ENCODE measurements around the gene MYCBPAP. TPM values are rescaled to one million over a fixed set of nuclear protein-coding genes. Genes with fewer than 3 reads are reported as not detected.

Gene MYCBPAP
- total RNA-seq, 4 donors from 2014 or later: 0.38 TPM; not detected in 3

DNA sequence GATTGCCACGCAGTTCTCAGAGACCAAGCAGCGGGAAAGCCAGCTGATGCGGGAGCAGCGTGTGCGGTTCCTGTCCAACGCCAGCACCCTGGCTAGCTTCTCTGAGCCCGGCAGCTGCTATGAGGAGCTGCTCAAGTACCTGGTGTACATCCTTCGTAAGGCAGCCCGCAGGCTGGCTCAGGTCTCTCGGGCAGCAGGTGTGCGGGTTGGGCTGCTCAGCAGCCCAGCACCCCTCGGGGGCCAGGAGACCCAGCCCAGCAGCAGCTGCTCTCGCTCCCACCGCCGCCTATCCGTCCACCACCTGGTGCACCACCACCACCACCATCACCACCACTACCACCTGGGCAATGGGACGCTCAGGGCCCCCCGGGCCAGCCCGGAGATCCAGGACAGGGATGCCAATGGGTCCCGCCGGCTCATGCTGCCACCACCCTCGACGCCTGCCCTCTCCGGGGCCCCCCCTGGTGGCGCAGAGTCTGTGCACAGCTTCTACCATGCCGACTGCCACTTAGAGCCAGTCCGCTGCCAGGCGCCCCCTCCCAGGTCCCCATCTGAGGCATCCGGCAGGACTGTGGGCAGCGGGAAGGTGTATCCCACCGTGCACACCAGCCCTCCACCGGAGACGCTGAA lies 67.5 kb downstream of the MYCBPAP start:
- Histone ChIP-seq H3K27me3 (peaks cover 0 to 34% (median 0%) of the 10 kb centered on the region in 4 donors), H3K9me3 (no peaks in the 10 kb centered on the region), H3K4me1 (no peaks in the 10 kb centered on the region), H3K27ac (no peak overlapping the region), H3K4me3 (no peak overlapping the region), H3K36me3 (no peaks in the 10 kb centered on the region)
- no peak for DNase-seq
- TF ChIP-seq, protein P1, sequence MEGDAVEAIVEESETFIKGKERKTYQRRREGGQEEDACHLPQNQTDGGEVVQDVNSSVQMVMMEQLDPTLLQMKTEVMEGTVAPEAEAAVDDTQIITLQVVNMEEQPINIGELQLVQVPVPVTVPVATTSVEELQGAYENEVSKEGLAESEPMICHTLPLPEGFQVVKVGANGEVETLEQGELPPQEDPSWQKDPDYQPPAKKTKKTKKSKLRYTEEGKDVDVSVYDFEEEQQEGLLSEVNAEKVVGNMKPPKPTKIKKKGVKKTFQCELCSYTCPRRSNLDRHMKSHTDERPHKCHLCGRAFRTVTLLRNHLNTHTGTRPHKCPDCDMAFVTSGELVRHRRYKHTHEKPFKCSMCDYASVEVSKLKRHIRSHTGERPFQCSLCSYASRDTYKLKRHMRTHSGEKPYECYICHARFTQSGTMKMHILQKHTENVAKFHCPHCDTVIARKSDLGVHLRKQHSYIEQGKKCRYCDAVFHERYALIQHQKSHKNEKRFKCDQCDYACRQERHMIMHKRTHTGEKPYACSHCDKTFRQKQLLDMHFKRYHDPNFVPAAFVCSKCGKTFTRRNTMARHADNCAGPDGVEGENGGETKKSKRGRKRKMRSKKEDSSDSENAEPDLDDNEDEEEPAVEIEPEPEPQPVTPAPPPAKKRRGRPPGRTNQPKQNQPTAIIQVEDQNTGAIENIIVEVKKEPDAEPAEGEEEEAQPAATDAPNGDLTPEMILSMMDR (IDR thresholded peaks at IDR 0.05): no peak
- TF ChIP-seq POLR2A (IDR thresholded peaks at IDR 0.05): no peak
- 69 to 74% methylated on average over 4 to 7 of the region's 33 CpGs for WGBS, 2 donors
- intact Hi-C loops (cut with DNase I): no loop called here

DNA sequence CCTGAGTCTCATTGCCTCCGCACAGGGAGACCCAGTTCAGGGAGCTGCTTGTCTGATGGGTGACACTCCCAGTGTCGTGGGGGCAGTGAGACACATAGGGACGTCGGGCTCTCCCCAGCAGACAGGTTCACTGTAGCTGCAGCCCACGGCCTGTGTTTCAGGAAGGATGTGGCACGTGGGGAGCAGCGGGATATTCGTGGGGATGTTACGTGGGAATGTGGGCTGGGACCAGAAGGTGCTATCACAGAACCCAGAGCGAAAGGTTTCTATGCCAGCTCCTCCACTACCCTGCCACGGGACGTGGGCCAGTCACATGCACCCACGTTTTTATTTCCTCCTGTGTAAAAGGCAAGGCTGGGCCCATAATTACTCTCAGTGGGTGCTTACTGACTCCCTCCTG lies 68.6 kb downstream of the MYCBPAP start:
- 81 to 85% methylated on average over 9 to 11 of the region's 13 CpGs for WGBS, 2 donors
- intact Hi-C loops (cut with DNase I): no loop called here
- H3K4me1 ChIP-seq: no peaks in the 10 kb centered on the region

DNA sequence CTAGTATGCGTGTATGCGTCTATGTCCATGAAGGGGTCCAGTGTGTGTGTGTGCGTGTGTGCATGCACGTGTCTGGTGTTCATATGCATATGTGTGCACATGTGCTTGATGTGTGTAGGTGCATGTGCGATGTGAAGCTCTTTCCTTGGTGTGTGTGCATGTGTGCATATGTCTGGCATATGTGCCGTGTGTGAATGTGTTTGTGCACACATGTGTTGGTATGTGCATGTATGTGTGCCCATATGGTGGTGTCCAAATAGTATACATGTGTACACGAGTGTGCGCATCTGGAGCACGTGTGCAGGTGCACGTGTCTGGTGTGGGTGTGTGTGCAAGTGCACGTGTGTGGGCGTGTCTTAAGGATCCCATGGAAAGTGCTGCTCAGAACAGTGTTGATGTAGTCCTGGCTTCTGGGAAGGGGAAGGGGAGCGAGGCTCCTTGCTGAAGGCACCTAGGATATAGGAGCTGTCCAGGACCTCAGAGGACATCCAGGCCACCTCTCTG lies 69.3 kb downstream of the MYCBPAP start:
- Histone ChIP-seq H3K4me3 (no peak overlapping the region), H3K27me3 (peaks cover 0 to 30% (median 0%) of the 10 kb centered on the region in 4 donors), H3K36me3 (no peaks in the 10 kb centered on the region), H3K4me1 (no peaks in the 10 kb centered on the region), H3K9me3 (no peaks in the 10 kb centered on the region), H3K27ac (no peak overlapping the region)
- 77 to 85% methylated on average over 8 to 11 of the region's 13 CpGs for WGBS, 2 donors
- DNase-seq: no peak
- TF ChIP-seq, protein P1 (IDR thresholded peaks at IDR 0.05): no peak
- TF ChIP-seq POLR2A (IDR thresholded peaks at IDR 0.05): no peak
- intact Hi-C loops (cut with DNase I): no loop called here

More for the DNA sequence above, 68.6 kb downstream of the MYCBPAP start:
- peaks cover 0 to 30% (median 0%) of the 10 kb centered on the region in 4 donors for H3K27me3 ChIP-seq
- no peaks in the 10 kb centered on the region for H3K9me3 ChIP-seq
- H3K4me3 ChIP-seq: no peak overlapping the region
- TF ChIP-seq POLR2A (IDR thresholded peaks at IDR 0.05): no peak
- TF ChIP-seq, protein P1 (IDR thresholded peaks at IDR 0.05): no peak
- no peaks in the 10 kb centered on the region for H3K36me3 ChIP-seq
- DNase-seq: no peak
- H3K27ac ChIP-seq: no peak overlapping the region

DNA sequence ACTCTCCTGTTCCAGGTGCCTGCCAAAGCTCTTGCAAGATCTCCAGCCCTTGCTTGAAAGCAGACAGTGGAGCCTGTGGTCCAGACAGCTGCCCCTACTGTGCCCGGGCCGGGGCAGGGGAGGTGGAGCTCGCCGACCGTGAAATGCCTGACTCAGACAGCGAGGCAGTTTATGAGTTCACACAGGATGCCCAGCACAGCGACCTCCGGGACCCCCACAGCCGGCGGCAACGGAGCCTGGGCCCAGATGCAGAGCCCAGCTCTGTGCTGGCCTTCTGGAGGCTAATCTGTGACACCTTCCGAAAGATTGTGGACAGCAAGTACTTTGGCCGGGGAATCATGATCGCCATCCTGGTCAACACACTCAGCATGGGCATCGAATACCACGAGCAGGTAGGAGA lies 69.9 kb downstream of the MYCBPAP start:
- intact Hi-C loops (cut with DNase I): no loop called here
- 96% methylated on average over 4 of the region's 16 CpGs; no CpG with 5 or more reads in 1 of the 2 donors for WGBS, 2 donors
- Histone ChIP-seq H3K27ac (no peak overlapping the region), H3K27me3 (peaks cover 0 to 30% (median 0%) of the 10 kb centered on the region in 4 donors), H3K4me3 (no peak overlapping the region), H3K36me3 (no peaks in the 10 kb centered on the region), H3K9me3 (no peaks in the 10 kb centered on the region), H3K4me1 (no peaks in the 10 kb centered on the region)
- TF ChIP-seq, protein P1 (IDR thresholded peaks at IDR 0.05): no peak
- no peak for TF ChIP-seq POLR2A (IDR thresholded peaks at IDR 0.05)
- no peak for DNase-seq

DNA sequence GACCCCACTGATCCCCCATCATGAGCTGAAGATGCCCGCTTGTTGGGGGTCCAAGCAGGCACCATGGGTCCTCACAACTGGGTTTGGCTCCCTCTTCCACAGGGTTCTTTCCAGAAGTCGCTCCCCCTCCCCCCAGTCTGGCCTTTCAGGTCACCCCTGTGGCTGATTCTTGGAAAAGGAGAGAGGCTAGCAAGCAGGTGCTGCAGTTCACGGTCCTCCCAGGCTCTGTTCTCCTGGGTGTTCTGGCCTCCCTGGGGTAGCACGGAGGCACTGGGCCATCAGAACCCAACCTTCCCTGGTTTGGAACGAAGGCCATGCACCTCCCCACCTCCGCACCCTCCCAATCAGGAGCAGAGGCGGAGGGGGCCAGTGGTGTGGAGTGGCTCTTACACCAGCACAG lies 71.2 kb downstream of the MYCBPAP start:
- no peak overlapping the region for H3K27ac ChIP-seq
- no peaks in the 10 kb centered on the region for H3K4me1 ChIP-seq
- 43% methylated on average over 1 of the region's 7 CpGs; no CpG with 5 or more reads in 1 of the 2 donors for WGBS, 2 donors
- TF ChIP-seq, protein P1 (IDR thresholded peaks at IDR 0.05): no peak
- no peak for TF ChIP-seq POLR2A (IDR thresholded peaks at IDR 0.05)
- no peaks in the 10 kb centered on the region for H3K36me3 ChIP-seq
- no peaks in the 10 kb centered on the region for H3K9me3 ChIP-seq
- DNase-seq: no peak
- H3K27me3 ChIP-seq: peaks cover 0 to 30% (median 0%) of the 10 kb centered on the region in 4 donors
- intact Hi-C loops (cut with DNase I): no loop called here
- no peak overlapping the region for H3K4me3 ChIP-seq
